Measurements from ENCODE around the gene SSTR4. TPM values are rescaled to one million over a fixed set of nuclear protein-coding genes. Genes with fewer than 3 reads are reported as not detected.

SSTR4 gene
- total RNA-seq, 1 donor from 2014 or later = not detected

DNA sequence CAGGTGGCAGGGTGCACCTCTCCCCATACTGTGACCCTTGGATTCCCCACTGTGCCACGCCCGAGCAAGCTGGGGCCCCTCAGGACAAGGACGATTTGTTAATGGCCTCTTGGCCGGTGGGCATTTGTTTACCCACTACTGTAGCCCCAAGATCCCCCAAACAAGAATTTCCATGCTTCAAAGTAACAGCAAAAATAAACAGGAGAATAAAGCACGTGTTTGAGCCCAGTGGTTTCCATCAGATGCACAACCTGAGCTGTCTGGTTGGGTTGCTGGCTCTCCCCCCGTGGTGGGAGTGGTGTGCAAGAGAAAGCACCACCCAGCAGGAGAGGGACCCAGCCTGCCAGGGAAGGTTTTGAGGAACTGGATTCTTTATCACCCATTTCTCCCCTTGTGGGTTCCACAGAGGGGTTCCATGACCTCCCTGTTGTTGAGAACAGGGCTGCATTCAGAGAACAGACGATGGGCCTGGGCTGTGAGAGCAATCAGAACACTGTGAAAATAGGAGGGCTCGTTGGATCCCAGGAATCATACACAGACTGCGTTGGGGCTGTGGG, 46.2 kb downstream of the SSTR4 start:
- H3K36me3 ChIP-seq = no peaks in the 10 kb centered on the region
- DNase-seq = no peak
- ATAC-seq = no peak
- peaks cover 4% of the 10 kb centered on the region for H3K4me1 ChIP-seq
- H3K27me3 ChIP-seq = no peaks in the 10 kb centered on the region
- H3K27ac ChIP-seq = peak overlapping the region; percentile 93
- TF ChIP-seq, protein P1, sequence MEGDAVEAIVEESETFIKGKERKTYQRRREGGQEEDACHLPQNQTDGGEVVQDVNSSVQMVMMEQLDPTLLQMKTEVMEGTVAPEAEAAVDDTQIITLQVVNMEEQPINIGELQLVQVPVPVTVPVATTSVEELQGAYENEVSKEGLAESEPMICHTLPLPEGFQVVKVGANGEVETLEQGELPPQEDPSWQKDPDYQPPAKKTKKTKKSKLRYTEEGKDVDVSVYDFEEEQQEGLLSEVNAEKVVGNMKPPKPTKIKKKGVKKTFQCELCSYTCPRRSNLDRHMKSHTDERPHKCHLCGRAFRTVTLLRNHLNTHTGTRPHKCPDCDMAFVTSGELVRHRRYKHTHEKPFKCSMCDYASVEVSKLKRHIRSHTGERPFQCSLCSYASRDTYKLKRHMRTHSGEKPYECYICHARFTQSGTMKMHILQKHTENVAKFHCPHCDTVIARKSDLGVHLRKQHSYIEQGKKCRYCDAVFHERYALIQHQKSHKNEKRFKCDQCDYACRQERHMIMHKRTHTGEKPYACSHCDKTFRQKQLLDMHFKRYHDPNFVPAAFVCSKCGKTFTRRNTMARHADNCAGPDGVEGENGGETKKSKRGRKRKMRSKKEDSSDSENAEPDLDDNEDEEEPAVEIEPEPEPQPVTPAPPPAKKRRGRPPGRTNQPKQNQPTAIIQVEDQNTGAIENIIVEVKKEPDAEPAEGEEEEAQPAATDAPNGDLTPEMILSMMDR (IDR thresholded peaks at IDR 0.05) = no peak
- no peaks in the 10 kb centered on the region for H3K9me3 ChIP-seq
- peak overlapping the region; percentile 50 for H3K4me3 ChIP-seq
- intact Hi-C loops (cut with DNase I) = no loop called here

DNA sequence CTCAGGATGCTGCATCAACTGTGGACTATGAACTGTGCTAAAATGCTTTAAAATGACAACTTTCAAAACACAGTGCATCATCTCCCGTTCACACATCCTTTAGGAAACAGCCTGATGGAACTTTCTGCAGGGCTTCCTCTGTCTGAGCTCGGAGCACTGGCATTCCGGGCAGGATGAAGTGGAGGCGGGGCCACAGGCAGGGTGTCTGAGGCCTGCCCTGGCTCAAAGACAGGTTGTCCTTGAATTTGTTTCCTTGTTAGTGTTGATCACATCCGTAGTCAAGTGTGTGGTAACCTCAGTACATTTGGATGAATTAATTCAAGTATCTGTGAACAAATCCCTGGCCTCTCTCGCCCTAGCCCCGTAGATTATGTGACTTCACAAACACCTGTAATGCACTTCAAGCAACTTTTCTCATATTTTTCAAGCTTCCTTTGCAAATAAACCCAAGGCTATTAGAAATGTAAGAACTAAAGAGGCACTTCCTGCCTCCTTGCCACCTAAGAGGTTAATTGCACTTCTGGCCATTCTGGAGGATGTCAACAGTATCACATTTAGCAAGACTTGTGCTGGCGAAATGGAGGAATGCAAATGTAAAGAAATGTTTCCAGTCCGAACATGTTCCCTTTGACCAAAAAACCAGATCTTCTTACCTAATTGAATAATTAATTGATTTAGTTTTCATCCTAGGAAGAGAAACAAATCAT, 47.9 kb downstream of the SSTR4 start:
- Histone ChIP-seq H3K4me3 (peak overlapping the region; percentile 50), H3K27ac (peak overlapping the region; percentile 93), H3K36me3 (no peaks in the 10 kb centered on the region), H3K4me1 (peaks cover 18% of the 10 kb centered on the region), H3K9me3 (no peaks in the 10 kb centered on the region), H3K27me3 (no peaks in the 10 kb centered on the region)
- DNase-seq (peak; percentile 89), ATAC-seq (peak; percentile 81)
- intact Hi-C loops (cut with DNase I) = no loop called here
- TF ChIP-seq, protein P1 (IDR thresholded peaks at IDR 0.05) = no peak

DNA sequence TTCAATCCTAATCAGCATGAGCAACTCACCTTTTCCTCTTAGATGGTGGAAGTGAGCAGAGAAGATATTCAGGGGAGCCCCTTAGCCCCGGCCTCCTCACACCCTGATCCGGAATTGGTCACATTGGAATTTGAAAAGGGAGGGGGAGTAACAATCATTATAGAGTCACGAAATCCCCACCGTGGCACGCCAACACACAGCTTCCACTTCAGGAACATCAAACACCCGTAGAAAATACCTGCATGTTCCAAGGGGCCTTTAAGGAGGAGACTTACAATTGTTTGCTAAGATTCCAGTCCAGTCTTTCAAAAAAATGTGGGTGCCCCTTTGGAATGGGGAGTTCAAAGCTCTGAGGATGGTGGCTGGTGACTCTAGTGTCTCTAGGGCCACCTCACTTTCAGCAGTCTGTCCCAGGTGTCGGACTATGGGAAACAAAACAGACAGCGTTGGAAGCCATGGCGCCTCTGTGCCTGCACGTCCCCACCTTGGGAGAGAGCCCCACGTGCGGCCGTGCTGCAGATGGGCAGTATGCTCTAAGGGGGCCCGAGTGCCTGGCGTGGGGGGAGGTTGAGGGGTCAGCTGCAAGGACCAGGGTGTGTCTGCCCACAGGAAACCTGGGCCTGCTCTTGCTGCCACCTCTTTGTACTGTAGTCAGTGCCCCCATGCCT, 48.6 kb downstream of the SSTR4 start:
- Histone ChIP-seq H3K36me3 (no peaks in the 10 kb centered on the region), H3K4me3 (peak overlapping the region; percentile 50), H3K27me3 (no peaks in the 10 kb centered on the region), H3K9me3 (no peaks in the 10 kb centered on the region), H3K27ac (peak overlapping the region; percentile 93), H3K4me1 (peaks cover 20% of the 10 kb centered on the region)
- intact Hi-C loops (cut with DNase I) = no loop called here
- TF ChIP-seq, protein P1 (IDR thresholded peaks at IDR 0.05) = no peak
- ATAC-seq (no peak), DNase-seq (no peak)

DNA sequence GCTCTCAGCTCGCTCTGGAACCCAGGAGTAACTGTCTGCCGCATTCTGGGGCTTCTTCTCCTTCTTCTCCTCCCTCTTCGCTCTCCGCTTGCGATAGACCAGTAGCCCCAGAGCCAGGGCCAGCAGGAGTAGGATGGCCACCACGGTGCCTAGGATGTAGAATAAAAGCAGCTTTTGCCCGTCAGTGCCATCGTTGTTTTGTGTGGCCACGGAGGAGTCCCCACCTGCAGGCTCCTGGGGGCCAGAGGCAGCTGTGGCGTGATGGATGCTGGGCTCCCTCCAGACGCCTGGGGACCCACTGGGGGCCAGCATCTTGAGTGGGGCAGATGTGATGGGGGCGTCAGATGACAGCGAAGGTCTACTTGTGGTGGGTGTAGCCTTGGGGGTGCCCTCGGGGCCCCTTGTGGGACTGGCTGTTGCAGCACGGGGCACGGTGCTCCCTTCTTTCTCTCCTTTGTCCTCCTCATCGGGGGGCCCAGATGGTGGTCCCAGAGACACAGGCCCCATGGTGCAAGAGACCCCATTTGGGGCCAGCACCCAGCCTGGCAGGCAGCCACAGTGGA, 49.3 kb downstream of the SSTR4 start:
- intact Hi-C loops (cut with DNase I) = no loop called here
- peaks cover 20% of the 10 kb centered on the region for H3K4me1 ChIP-seq
- no peak for ATAC-seq

DNA sequence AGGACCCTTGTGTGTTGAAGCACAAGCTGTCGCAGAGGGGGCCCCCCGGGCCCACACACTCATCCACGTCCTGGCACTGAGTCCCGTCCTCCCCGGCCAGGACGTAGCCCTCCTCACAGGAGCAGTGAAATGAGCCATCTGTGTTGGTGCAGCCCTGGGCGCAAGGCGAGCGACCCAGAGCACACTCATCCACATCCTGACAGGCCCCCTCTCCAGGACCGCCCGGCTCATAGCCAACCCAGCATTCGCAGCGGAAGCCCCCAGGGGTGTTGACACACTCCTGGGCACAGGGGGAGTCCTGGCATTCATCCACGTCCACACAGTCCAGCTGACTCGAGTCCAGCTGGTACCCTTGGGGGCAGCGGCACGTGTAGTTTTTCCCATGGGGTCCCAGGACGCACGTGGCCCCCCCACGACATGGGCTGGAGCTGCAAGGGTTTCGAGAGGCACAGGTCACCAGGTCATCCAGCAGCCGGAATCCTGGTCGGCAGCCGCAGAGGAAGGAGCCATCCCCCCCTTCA, 49.8 kb downstream of the SSTR4 start:
- DNase-seq (no peak), ATAC-seq (no peak)
- H3K27me3 ChIP-seq = no peaks in the 10 kb centered on the region
- peaks cover 20% of the 10 kb centered on the region for H3K4me1 ChIP-seq
- no peaks in the 10 kb centered on the region for H3K36me3 ChIP-seq
- intact Hi-C loops (cut with DNase I) = no loop called here
- TF ChIP-seq, protein P1 (IDR thresholded peaks at IDR 0.05) = no peak
- H3K27ac ChIP-seq = peak overlapping the region; percentile 93
- H3K9me3 ChIP-seq = no peaks in the 10 kb centered on the region
- peak overlapping the region; percentile 50 for H3K4me3 ChIP-seq

More for the DNA sequence above, 49.3 kb downstream of the SSTR4 start:
- no peak for DNase-seq
- no peaks in the 10 kb centered on the region for H3K9me3 ChIP-seq
- H3K36me3 ChIP-seq = no peaks in the 10 kb centered on the region
- H3K27me3 ChIP-seq = no peaks in the 10 kb centered on the region
- peak overlapping the region; percentile 50 for H3K4me3 ChIP-seq
- peak overlapping the region; percentile 93 for H3K27ac ChIP-seq
- TF ChIP-seq, protein P1 (IDR thresholded peaks at IDR 0.05) = no peak

Data from upper lobe of right lung (tissue), 1 donor.